GM12892 (cell line): ENCODE data around the gene IGF1R.

Experiments
- POLR2A ChIP-seq: IDR thresholded peaks from 2 replicates; pipeline ENCODE4 v1.6.1; 2011; ENCODE audit warnings: low read depth, low read length, control low read depth
- POLR2AphosphoS5 ChIP-seq: IDR thresholded peaks from 2 replicates; pipeline ENCODE4 v1.6.1; 2011; ENCODE audit warnings: low read depth, low read length, control low read depth
- TAF1 ChIP-seq: IDR thresholded peaks from 2 replicates; pipeline ENCODE4 v1.6.1; 2011; ENCODE audit warnings: low read depth, mild to moderate bottlenecking, control low read depth, low read length, borderline replicate concordance

- TF ChIP-seq POLR2AphosphoS5 (no peak), POLR2A (no peak), TAF1 (no peak)
Measured at GRCh38 chr15:98621021-98621420, 27.3 kb upstream of the IGF1R start.
